Activated naive CD8-positive, alpha-beta T cell treated with anti-CD3 and anti-CD28 coated beads for 36 hours (primary cell): ENCODE results near the gene DTNBP1. TPM values are rescaled to one million over a fixed set of nuclear protein-coding genes. Genes with fewer than 3 reads are reported as not detected.
A peak's percentile ranks its signal among the peaks of the same experiment; 100 is the strongest.
"Not testable (repeated sequence)": the region's sequence is repeated elsewhere in the genome, so short reads cannot be mapped to it uniquely, and the experiment has no call there.

Experiments
- DNase-seq: peaks from one replicate; pipeline ENCODE4 v3.0.0; 2021
- H3K27ac Mint-ChIP-seq: one replicate; pipeline ENCODE4 v1.8.0; 2022; ENCODE audit warnings: mild to moderate bottlenecking, moderate library complexity, mixed read lengths
- H3K27me3 Mint-ChIP-seq: one replicate; pipeline ENCODE4 v1.8.0; 2022; ENCODE audit warnings: mild to moderate bottlenecking, mixed read lengths
- H3K36me3 Mint-ChIP-seq: one replicate; pipeline ENCODE4 v1.8.0; 2021; ENCODE audit warnings: mild to moderate bottlenecking, mixed read lengths
- H3K4me1 Mint-ChIP-seq: one replicate; pipeline ENCODE4 v1.8.0; 2021; ENCODE audit warnings: mixed read lengths
- H3K4me3 Mint-ChIP-seq: one replicate; pipeline ENCODE4 v1.8.0; 2022; ENCODE audit warnings: mild to moderate bottlenecking, moderate library complexity, mixed read lengths
- H3K9me3 Mint-ChIP-seq: one replicate; pipeline ENCODE4 v1.8.0; 2022; ENCODE audit warnings: mixed read lengths
- total RNA-seq, 2 experiments: library from RNA; stranded (reverse); gene quantifications; one replicate each; pipeline ENCODE4 v1.2.3, GENCODE V29; 2021

DTNBP1 gene
- total RNA-seq, 2 experiments from 2014 or later, result 19.0 to 19.1 TPM

GRCh38 chr6:15675536-15676220, 12.8 kb upstream of the DTNBP1 start:
- H3K36me3 Mint-ChIP-seq, result no peaks in the 10 kb centered on the region
- no peak overlapping the region for H3K4me3 Mint-ChIP-seq
- H3K4me1 Mint-ChIP-seq, result peaks cover 2% of the 10 kb centered on the region
- H3K9me3 Mint-ChIP-seq, result no peaks in the 10 kb centered on the region
- H3K27me3 Mint-ChIP-seq, result peaks cover 3% of the 10 kb centered on the region
- H3K27ac Mint-ChIP-seq, result no peak overlapping the region
- DNase-seq, result no peak

DNA sequence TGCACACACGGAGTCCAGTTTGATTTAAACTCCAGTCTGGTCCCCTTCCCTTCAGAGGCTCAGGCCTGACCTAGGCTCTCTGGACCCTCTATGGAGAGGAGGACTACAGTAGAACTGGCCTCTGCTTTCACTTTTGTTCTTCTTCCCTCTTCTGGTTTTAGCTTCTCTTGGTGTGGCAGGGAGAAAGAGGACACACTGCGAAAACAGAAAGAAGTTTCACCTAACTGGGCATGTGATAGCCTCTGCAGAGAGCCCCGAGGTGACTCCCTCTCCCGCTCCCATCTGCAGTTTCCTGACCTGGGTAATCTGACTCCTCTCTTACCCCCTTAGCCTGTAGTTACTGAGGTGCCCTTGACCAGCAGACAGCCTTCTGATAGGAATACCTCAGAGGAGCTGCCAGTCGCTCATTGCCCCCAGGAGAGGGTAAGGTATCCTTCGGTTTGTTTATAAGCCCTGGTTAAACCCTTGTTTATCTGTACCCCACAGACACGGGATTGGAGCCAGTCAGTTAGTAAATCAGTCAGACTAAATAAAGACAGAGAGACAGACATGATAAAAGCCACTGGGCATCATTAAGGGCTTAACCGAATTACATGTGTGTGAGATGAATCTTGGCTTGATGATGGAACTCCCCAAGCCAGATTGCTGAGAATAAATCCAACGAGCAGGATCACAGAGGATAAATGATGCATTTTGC, 12.0 kb upstream of the DTNBP1 start:
- H3K27ac Mint-ChIP-seq, result no peak overlapping the region
- no peaks in the 10 kb centered on the region for H3K9me3 Mint-ChIP-seq
- no peak for DNase-seq
- peaks cover 2% of the 10 kb centered on the region for H3K4me1 Mint-ChIP-seq
- peaks cover 7% of the 10 kb centered on the region for H3K27me3 Mint-ChIP-seq
- no peaks in the 10 kb centered on the region for H3K36me3 Mint-ChIP-seq
- H3K4me3 Mint-ChIP-seq, result no peak overlapping the region

DNA sequence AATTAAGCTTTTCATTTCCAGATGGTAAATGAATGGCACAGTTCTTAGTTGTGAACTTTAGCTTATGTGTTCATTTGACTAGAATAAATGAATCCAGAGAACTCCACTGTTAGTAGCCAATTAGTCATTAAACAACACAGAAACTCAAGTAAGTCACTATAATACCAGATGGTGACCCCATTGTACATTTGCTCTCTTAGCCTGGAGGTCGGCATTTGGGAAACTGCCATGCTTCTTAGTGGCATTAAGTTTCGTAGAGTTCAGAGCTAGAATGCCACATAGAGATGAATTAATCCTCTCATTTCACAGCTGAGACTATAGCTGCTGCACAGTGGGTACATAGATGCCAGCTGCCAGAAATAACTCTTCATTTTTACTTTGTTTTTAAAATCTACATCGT, 10.8 kb upstream of the DTNBP1 start:
- no peaks in the 10 kb centered on the region for H3K36me3 Mint-ChIP-seq
- H3K9me3 Mint-ChIP-seq, result no peaks in the 10 kb centered on the region
- peaks cover 2% of the 10 kb centered on the region for H3K4me1 Mint-ChIP-seq
- peaks cover 12% of the 10 kb centered on the region for H3K27me3 Mint-ChIP-seq
- no peak for DNase-seq
- no peak overlapping the region for H3K27ac Mint-ChIP-seq
- H3K4me3 Mint-ChIP-seq, result no peak overlapping the region

DNA sequence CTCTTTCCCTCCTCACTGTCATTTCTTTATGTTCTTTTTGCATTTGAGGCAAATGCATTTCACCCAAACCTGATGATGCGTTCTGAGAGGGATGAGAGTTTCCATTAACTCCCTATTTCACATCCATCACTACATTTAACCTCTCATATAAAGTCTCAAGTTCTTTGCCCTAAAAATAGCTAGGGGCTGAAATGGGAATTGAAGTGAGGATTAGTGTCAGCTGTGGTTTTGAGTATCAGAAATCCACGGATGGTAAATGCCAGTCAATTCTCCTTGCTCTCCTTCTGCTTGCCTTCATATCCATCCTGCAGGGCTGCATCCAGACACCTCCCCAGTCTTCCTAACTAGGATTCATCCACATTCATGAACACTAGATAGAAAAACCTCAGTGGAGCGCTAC, 10.0 kb upstream of the DTNBP1 start:
- H3K4me3 Mint-ChIP-seq, result no peak overlapping the region

DNA sequence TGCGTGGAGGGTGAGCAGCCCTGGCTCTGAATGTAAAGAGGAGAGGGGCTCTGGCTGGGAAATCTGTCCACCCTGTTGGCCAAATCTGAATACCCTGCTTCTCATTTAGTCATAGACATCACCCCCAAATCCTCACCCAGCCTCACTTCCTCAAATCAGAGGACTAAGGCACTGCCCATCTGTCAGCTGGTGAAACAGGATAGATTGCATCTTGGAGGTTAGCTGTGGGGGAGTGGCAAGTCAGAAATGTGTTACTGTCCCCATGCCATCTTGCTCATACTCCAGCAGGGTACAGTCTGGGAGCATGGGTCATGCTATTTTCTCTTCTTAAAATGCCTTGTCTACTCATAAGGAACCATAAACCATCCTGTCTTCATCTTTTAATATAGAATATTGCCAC, 9.5 kb upstream of the DTNBP1 start:
- Mint-ChIP-seq H3K27ac (no peak overlapping the region), H3K27me3 (peaks cover 12% of the 10 kb centered on the region), H3K4me1 (peaks cover 2% of the 10 kb centered on the region), H3K4me3 (no peak overlapping the region), H3K9me3 (no peaks in the 10 kb centered on the region), H3K36me3 (no peaks in the 10 kb centered on the region)
- no peak for DNase-seq

More for the DNA sequence above, 10.0 kb upstream of the DTNBP1 start:
- H3K9me3 Mint-ChIP-seq, result no peaks in the 10 kb centered on the region
- H3K4me1 Mint-ChIP-seq, result peaks cover 2% of the 10 kb centered on the region
- peaks cover 12% of the 10 kb centered on the region for H3K27me3 Mint-ChIP-seq
- no peak overlapping the region for H3K27ac Mint-ChIP-seq
- DNase-seq, result no peak
- H3K36me3 Mint-ChIP-seq, result no peaks in the 10 kb centered on the region

GRCh38 chr6:15668918-15669317, 6.1 kb upstream of the DTNBP1 start:
- peaks cover 9% of the 10 kb centered on the region for H3K27me3 Mint-ChIP-seq
- no peak overlapping the region for H3K4me3 Mint-ChIP-seq
- no peak overlapping the region for H3K27ac Mint-ChIP-seq
- peaks cover 2% of the 10 kb centered on the region for H3K4me1 Mint-ChIP-seq
- DNase-seq, result no peak
- H3K9me3 Mint-ChIP-seq, result no peaks in the 10 kb centered on the region
- H3K36me3 Mint-ChIP-seq, result no peaks in the 10 kb centered on the region

DNA sequence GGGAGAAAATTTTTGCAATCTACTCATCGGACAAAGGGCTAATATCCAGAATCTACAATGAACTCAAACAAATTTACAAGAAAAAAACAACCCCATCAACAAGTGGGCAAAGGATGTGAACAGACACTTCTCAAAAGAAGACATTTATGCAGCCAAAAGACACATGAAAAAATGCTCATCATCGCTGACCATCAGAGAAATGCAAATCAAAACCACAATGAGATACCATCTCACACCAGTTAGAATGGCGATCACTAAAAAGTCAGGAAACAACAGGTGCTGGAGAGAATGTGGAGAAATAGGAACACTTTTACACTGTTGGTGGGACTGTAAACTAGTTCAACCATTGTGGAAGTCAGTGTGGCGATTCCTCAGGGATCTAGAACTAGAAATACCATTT, 4.1 kb upstream of the DTNBP1 start:
- DNase-seq, H3K27me3 Mint-ChIP-seq, H3K36me3 Mint-ChIP-seq, H3K4me3 Mint-ChIP-seq, H3K4me1 Mint-ChIP-seq, H3K27ac Mint-ChIP-seq, H3K9me3 Mint-ChIP-seq: not testable (repeated sequence)

DNA sequence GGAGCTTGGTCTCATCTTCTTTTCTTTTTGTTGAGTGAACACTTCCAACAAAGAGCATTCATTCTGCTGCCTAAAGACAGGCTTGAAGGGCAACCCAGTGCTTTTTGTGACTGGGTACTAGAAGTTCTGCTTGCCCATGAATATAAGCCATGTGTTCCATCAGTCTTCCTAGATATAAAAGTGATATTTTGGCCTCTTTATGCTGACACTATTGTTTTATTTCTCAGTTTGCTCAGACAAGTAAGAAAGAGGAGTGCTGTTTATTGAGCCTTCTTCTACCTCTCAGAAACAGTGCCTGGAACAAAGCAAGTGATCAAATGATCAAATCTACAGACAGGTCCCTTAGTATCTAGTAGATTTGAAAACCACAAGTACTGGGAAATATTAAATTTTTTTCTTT, 2.4 kb upstream of the DTNBP1 start:
- H3K9me3 Mint-ChIP-seq, result no peaks in the 10 kb centered on the region
- peaks cover 11% of the 10 kb centered on the region for H3K4me1 Mint-ChIP-seq
- H3K27me3 Mint-ChIP-seq, result peaks cover 9% of the 10 kb centered on the region
- H3K36me3 Mint-ChIP-seq, result peaks cover 8% of the 10 kb centered on the region
- no peak overlapping the region for H3K4me3 Mint-ChIP-seq
- DNase-seq, result no peak
- H3K27ac Mint-ChIP-seq, result no peak overlapping the region

DNA sequence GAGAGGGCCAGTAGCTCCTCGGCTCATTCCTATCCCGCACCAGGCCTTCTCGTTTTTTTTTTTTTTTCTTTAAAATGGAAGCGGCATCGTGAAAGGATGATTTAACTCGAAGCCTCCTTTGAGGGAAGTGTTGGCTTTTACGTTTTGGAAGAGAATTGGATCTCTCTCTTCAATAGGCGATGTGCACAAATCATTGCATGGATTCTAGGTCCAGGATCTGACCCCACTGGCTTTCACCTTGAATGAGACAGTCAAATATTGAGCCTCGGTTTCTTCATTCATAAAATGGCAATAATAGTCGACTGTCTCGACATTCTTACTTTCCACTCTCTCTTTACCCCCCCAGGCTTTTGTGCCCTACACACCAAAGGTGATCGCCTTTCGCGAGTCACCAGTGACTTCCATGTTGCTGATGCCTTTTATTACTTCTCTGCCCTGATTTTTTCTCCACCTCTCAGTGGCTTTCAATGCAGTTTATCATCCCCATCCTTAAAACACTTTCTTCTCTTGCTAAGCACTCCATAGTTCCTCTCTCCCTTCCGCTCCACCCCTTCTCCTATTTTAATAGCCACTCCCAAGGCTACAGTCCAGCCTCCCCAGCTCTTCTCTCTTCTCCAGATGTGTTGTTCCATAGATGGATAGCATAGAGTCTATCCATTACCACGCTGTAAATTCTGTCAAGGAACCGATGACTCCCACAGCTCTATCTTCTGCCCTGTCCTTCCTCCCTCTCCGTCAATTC, 473 bp upstream of the DTNBP1 start:
- H3K9me3 Mint-ChIP-seq, result no peaks in the 10 kb centered on the region
- peaks cover 18% of the 10 kb centered on the region for H3K4me1 Mint-ChIP-seq
- H3K36me3 Mint-ChIP-seq, result peaks cover 14% of the 10 kb centered on the region
- no peaks in the 10 kb centered on the region for H3K27me3 Mint-ChIP-seq
- H3K27ac Mint-ChIP-seq, result peak overlapping the region; percentile 76
- DNase-seq, result no peak
- H3K4me3 Mint-ChIP-seq, result peak overlapping the region; percentile 76

DNA sequence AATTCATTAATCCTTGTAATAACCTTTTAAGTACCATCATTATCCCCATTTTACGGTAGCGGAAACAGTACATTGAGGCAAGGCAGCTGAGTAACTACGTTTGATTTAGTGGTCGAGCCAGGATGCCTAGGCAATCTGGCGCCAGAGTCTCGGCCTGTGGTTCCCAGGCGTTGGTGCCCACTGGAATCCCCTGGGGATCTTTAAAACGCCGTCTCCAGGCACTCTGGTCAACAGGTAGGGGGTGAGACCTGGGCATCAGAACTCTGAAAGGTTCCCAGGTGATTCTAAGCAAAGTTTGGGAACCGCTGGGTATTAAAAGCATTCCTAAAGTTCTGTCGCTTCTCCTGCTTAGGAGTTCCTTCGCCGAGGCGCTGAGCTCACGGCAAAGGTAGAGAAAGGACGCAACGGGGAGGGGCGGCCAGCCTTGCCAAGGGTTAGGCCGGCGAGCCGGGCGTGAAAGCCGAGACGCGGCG, 939 bp downstream of the DTNBP1 start:
- Mint-ChIP-seq H3K36me3 (peaks cover 17% of the 10 kb centered on the region), H3K27ac (peak overlapping the region; percentile 58), H3K27me3 (no peaks in the 10 kb centered on the region), H3K9me3 (no peaks in the 10 kb centered on the region), H3K4me3 (peak overlapping the region; percentile 79), H3K4me1 (peaks cover 24% of the 10 kb centered on the region)
- no peak for DNase-seq

DNA sequence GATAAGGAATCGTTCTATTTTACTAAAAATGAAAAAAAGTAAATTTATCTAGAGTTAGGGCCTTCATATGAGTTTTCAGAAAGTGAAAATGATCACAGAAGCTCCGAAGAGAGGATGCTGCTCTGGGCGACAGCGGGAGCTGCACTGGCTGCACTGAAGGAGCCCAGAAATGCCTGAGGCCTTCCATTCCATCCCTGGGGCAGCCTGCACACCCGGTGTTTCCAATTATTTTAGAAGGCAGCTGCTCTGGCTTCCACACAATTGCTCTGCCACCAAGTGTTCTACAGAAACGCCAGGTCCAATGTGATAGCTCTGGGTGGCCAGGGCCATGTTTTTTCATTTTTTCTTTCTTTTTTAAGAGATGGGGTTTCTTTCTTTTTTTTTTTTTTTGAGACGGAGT, 3.6 kb downstream of the DTNBP1 start:
- no peaks in the 10 kb centered on the region for H3K9me3 Mint-ChIP-seq
- no peak overlapping the region for H3K27ac Mint-ChIP-seq
- no peaks in the 10 kb centered on the region for H3K27me3 Mint-ChIP-seq
- no peak for DNase-seq
- H3K36me3 Mint-ChIP-seq, result peaks cover 17% of the 10 kb centered on the region
- peaks cover 28% of the 10 kb centered on the region for H3K4me1 Mint-ChIP-seq
- no peak overlapping the region for H3K4me3 Mint-ChIP-seq

DNA sequence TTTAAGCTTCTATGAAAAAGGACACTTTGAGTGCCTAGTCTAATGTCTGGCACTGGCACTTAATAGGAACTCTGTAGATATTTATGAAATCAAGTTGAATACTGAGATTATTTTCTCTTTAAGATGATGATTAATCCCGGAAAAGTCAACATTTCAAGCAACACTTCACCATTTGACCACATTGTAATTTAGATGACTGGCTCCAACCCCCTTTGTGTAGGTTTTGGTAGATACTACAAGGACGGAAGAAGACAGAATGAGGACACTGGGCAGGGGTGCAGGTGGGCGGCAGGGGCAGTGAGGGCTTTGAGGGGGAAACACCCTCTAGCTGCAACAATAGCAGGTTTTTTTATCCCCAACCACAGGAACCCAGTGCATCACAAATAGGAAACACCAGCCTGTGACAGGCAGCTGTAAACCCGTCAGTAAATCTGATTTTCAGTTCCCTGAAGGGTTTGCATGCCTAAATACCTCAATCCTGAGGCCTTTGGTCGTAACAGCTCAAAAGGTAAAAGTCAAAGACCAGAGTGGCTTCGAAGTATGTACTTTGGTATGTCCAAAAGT, 4.6 kb downstream of the DTNBP1 start:
- H3K27ac Mint-ChIP-seq, result no peak overlapping the region
- DNase-seq, result no peak
- no peaks in the 10 kb centered on the region for H3K9me3 Mint-ChIP-seq
- H3K4me1 Mint-ChIP-seq, result peaks cover 33% of the 10 kb centered on the region
- H3K36me3 Mint-ChIP-seq, result peaks cover 17% of the 10 kb centered on the region
- no peaks in the 10 kb centered on the region for H3K27me3 Mint-ChIP-seq
- H3K4me3 Mint-ChIP-seq, result no peak overlapping the region

DNA sequence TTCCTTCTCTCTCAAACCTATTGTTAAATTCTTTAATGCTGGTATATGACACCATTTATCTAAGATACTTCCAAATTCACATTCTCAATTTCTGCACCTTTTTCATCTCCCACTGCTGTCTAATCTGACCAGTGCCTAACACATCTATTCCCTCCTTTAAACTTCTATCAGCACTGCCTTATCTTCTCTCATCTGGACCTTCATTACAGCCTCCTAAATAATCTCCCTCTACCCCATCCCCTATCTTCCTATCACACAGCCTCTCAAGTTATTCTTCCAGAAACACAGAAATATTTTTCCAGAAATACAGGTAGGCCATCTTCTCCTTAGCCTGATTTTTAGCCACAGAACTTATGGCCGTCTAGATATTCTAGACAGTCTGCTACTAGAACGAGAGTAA, 5.5 kb downstream of the DTNBP1 start:
- no peak overlapping the region for H3K4me3 Mint-ChIP-seq
- H3K36me3 Mint-ChIP-seq, result peaks cover 21% of the 10 kb centered on the region
- H3K27me3 Mint-ChIP-seq, result no peaks in the 10 kb centered on the region
- DNase-seq, result no peak
- no peaks in the 10 kb centered on the region for H3K9me3 Mint-ChIP-seq
- H3K4me1 Mint-ChIP-seq, result peaks cover 35% of the 10 kb centered on the region
- no peak overlapping the region for H3K27ac Mint-ChIP-seq

DNA sequence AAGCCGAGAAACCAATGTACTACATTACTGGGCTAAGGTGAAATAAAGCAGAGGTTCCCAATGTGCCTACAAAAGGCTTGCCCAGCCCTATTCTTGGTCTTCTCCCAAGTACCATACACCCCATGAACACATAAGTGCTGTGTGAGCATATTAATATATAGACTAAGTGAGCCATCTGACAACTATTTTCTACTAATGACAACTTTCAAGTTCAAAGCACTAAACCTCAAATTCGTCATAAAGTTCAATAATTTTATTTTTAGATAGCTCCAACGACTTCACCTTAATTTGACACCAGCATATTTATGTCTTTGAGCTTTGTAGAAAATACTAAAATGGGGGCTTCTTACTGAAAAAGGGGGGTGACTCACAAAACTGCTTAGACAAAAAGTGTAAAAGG, 6.7 kb downstream of the DTNBP1 start:
- Mint-ChIP-seq H3K4me3 (no peak overlapping the region), H3K9me3 (no peaks in the 10 kb centered on the region), H3K4me1 (peaks cover 35% of the 10 kb centered on the region), H3K36me3 (peaks cover 22% of the 10 kb centered on the region), H3K27ac (no peak overlapping the region), H3K27me3 (no peaks in the 10 kb centered on the region)
- no peak for DNase-seq

DNA sequence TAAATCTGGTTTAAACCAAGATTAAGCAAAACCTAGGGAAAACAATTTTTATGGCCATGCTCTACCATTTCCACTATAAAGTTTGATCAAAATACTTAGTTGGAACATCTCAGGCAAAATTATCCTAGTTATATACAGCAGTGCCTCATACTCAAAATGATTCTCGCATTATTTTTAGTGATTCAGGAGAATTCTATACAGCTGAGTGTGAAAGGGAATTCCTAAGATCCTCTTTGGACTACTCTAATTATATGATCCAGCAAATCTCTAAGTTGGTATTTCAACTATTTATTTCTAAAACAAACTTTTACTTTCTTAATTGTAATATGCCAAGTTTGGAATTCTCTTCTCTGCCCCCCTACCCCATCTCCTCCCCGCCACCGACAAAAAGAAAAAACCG, 8.6 kb downstream of the DTNBP1 start:
- no peak overlapping the region for H3K4me3 Mint-ChIP-seq
- DNase-seq, result no peak
- H3K27me3 Mint-ChIP-seq, result no peaks in the 10 kb centered on the region
- peaks cover 29% of the 10 kb centered on the region for H3K4me1 Mint-ChIP-seq
- H3K27ac Mint-ChIP-seq, result no peak overlapping the region
- peaks cover 21% of the 10 kb centered on the region for H3K36me3 Mint-ChIP-seq
- H3K9me3 Mint-ChIP-seq, result no peaks in the 10 kb centered on the region
